Hepatic stellate cell (primary cell): ENCODE measurements around the gene RAP2B.
A peak's percentile ranks its signal among the peaks of the same experiment; 100 is the strongest.
"Not testable (repeated sequence)": the region's sequence is repeated elsewhere in the genome, so short reads cannot be mapped to it uniquely, and the experiment has no call there.

Source experiments
- DNase-seq: peaks from one replicate; pipeline ENCODE4 v3.0.0; 2011; ENCODE audit warnings: low spot score

RAP2B gene

DNA sequence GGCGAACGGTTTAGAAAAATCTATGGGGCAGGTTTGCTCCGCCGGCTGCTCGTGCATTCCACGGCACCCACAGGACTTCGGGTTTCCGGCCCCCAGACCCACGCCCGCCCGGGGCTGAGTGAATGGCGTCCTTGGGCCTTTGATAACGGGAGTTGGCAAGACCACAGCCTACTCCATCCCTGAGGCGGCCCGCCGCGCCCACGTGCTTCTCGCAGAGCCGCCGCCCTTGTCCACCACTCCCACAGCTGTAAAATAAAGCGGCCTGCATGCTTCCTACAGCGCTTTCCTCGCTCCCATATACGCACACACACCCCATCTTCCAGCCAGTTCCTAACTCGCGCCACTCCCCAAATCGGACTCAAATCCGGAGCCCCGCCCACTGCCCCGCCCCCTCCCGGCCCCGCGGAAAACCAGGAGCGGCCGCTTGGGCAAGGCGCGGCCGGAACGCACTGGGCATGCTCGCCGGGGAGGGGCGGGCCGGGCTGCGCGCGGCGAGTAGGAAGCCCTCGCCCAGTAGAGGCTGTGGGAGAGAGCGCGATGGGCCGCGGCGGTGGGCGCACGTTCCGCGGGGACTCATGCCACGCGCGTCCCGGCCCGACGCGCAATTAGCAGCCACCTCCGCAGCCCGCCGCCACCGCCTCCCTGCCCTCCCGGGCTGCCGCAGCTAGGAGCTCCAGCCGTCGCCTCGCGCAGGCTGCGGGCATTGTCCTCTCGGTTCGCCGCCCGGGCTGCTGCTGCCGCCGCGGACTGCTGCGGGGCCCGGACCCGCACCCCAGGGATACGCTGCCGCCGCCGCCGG lies at the start of gene RAP2B:
RAP2B (plus strand) TSS at position 513 of the 799 bp plus-strand sequence. CDS start 468 bp downstream, outside the sequence.
- DNase-seq, result peak; percentile 95

DNA sequence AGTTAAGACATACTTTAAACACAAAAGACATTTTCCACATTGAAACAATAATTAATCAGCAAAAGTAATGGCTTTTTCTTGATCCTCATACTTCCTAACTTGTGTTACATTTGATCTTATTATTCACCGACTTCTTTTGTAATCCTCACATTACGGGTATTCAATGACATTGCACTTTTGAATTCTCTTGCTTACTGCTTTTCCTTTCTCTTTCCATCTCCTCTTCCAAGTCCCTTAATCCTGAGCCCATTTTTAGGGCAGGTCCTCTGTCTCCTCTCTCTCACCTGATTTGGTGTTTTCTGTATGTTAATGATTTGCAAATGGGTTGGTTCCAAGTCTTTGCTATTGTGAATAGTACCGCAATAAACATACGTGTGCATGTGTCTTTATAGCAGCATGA lies 48.5 kb upstream of the RAP2B start:
- DNase-seq, result no peak

DNA sequence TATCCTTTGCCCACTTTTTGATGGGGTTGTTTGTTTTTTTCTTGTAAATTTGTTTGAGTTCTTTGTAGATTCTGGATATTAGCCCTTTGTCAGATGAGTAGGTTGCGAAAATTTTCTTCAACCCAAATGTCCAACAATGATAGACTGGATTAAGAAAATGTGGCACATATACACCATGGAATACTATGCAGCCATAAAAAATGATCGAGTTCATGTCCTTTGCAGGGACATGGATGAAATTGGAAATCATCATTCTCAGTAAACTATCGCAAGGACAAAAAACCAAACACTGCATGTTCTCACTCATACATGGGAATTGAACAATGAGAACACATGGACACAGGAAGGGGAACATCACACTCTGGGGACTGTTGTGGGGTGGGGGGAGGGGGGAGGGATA lies 47.8 kb upstream of the RAP2B start:
- DNase-seq, result not testable (repeated sequence)

- DNase-seq, result no peak
Observed at GRCh38 chr3:153115326-153115725, 46.7 kb upstream of the RAP2B start.

GRCh38 chr3:153127788-153128187 lies 34.2 kb upstream of the RAP2B start:
- DNase-seq, result no peak

DNA sequence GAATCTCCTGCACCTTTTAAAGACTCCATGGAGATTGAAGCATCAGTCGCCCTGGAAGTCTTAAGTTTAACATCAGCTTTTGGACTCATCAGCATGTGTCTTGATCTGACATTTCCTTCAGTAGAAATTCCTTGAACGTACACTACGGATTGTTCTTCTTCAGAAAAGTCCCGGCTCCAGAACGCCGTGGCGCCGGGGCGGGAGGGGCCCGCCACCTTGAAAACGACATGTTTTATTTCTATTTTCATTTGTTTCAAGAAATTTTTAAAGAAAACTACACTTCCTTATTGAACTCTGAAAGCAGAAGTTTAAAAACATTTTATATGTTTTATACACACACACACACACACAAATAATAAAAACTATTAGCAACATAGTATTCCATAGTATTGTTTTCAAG lies 32.6 kb upstream of the RAP2B start:
- no peak for DNase-seq

- no peak for DNase-seq
Observed at GRCh38 chr3:153129866-153130265, 32.2 kb upstream of the RAP2B start.

- no peak for DNase-seq
Observed at GRCh38 chr3:153130312-153130977, 31.6 kb upstream of the RAP2B start.

GRCh38 chr3:153137626-153138025 lies 24.4 kb upstream of the RAP2B start:
- no peak for DNase-seq

DNA sequence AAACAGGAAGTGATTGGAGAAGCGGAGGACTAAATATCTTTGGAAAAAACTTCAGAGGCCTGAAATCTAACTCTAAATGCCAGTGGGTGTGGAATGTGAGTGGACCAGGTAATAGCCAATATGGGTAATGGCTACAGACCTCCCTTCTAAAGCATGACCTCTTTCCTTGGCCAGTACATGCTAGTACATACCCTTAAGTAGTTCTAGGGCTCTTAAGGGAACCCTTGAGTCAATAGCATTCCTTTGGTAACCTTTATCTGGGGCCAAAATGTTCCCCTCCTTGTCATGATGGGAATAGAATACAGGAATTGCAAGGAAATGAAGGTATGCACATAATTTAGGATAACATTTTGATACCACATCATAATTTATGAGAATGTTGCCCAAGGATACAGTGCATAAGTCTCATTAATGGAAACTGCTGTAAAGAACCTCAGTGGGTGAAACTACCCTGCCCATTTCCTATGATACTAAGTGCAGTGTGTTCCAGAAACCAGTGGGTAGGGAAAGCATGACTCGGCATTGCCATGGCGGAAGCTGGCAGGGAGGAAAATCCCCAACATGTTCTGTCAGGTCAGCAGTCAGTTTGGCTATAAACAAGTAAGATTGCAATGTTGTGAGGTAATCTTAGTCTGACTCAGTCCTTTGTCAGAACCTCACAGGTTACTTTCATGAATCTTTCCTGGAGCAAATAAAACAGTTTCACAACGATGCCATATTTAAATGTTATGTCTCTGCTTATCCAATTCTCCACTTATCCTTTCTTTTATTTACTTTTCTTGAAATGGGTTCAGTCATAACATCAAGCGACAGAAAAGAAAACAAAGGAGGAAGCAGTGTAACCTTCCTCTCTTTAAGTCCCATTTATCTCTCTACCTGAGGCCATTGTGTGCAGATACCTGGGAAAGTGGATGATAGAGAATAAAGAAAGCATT lies 23.5 kb upstream of the RAP2B start:
- DNase-seq, result peak; percentile 55

DNA sequence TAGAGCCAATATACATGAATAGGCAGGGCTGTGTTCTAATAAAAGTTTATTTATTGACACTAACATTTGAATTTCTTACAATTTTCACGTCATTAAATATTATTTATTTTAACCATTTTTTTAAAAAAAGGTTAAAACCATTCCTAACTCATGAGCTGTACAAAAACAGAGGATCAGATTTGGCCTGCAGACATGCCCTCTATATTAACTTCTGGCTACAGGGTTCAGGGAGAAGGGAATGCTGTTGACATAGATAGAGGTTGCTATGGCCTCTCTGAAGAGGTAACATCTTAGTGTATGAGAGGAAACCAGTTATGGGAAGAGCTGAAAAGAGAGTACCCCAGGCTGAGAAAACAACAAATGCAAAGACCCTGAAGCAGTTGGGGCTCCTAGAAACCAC lies 19.1 kb upstream of the RAP2B start:
- DNase-seq, result no peak

DNA sequence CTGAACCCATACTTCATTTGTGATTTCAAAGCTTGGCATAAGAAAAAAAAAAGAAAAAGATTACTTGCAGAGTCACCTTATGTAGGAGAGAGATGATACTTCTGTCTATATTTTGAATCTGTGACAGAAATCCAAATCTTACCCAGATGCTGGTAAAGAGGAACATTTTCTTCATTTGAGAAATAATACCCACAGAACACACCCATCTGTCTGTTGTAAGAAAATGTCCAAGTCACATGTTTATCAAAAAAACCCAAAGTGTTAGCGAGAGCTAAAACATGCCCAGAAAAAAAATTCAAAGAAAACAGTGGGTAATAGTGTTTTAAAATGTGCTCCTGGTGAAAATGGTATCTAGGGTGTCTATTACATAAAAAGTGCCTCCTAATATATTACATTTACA lies 18.0 kb upstream of the RAP2B start:
- no peak for DNase-seq

- DNase-seq, result peak; percentile 19
Observed at GRCh38 chr3:153144779-153145178, 17.2 kb upstream of the RAP2B start.

DNA sequence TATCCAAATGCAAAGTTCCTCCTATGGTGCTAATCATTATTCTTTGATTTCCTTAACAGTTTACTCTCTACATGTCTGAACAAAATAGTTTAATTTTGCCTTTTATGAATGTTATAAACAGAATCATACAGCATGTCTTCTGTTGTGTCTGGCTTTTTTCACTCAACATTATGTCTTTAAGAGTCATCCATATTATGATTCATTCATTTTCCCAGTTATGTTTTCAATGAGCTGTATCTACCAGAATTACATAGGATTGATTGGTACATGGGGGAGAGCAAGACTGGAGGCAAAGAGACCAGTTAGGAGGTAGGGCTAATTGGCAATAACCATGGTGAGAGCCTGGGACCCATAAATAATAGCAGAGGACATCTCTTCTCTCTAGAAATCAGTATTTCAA lies 16.6 kb upstream of the RAP2B start:
- DNase-seq, result no peak

DNA sequence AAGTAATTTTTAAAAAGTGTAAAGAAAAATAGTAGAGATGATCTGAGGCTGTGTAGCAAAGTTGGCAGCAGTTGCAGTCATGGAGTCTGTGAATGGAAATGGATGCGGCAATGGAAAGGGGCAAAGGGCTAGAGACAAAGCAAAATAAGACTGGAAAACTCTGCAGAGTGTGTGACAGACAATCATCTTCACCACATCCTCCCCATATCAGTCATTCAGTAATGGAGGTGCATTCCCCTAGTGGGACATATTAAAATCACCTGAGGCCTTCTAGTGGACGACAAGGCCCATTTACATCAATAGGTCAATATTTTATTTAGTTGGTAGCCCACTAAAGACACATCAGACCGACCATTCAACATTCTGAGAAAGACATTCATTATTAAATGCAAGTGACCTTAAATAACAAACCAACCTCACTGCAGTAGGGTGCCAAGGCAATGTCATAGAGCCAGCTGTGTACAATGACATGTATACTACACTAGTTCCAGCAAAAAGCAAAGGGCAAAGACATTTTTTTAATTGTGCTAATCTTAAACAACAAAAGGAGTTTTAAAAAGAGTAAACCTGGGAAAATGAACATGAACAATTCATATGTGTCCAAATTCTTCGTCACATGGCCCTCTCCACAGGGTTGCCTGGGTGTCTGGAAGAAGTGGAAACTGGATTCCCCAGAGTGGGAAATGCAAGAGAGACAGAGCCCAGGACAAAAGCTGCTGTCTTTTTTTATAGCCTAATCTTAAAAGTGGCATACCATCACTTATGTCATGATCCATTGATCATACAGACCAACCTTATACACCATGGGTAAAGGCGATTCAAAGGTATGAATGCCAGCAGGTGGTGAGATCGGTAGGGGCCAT lies 15.6 kb upstream of the RAP2B start:
- no peak for DNase-seq

GRCh38 chr3:153150991-153151390 lies 11.0 kb upstream of the RAP2B start:
- DNase-seq, result no peak

DNA sequence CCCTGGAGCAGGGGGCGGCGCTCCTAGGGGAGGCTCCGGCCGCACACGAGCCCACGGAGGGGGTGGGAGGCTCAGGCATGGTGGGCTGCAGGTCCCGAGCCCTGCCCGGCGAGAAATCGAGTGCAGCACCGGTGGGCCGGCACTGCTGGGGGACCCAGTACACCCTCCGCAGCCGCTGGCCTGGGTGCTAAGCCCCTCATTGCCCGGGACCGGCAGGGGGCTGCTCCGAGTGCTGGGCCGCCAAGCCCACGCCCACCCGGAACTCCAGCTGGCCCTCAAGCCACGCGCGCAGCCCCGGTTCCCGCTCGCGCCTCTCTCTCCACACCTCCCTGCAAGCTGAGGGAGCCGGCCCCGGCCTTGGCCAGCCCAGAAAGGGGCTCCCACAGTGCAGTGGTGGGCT lies 6.2 kb upstream of the RAP2B start:
- not testable (repeated sequence) for DNase-seq

DNA sequence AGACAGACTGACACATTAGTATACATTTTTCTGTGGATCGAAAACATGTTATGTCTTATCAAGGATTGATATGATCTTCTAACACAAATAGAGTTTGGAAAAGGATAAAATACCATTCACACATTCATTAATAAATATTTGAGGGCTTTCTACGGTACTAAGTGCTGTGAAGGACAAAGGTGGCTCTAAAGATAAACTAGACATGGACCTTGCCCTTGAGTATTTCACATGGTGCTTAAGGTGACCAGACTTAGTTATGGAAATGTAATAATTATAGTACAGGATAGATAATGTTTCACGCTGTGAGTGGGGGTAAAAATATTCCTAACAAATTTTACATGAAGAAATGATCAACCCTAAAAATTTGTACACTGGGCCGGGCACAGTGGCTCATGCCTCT lies 3.8 kb upstream of the RAP2B start:
- no peak for DNase-seq

GRCh38 chr3:153158961-153159735 lies 2.9 kb upstream of the RAP2B start:
- DNase-seq, result no peak

DNA sequence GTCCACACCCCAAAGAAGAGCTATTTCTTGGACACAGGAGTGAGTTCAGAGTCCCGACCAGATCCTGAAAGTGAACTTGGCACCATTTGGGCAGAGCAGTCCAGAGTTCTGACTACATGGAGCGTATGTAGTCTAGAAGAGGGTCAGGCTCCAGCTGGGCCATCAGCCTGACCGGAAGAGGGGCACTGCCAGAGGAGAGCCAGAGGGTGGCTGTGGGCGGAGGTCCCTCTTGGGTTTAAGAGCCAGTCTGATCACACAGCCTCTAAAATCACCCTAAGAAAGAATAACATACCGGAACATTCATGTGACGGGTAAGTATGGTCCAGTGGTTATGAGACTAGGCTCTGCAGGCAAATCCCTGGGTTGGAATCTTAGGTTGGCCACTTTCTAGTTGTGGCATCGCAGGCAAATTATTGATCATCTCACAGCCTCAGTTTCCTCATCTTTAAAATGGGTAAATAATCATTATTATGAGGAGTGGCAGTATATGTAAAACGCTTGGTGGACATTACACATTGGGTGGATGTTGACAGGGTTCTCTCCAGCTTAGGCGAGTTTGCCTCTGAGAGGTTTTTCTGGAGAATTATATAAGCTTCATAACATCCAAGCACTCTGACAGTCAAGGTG lies 2.1 kb upstream of the RAP2B start:
- no peak for DNase-seq
